Liver (tissue), 9 donors: ENCODE results near the gene DSTN. TPM values are rescaled to one million over a fixed set of nuclear protein-coding genes. Genes with fewer than 3 reads are reported as not detected.

ENCODE experiments used
- DNase-seq: peaks from one replicate; pipeline ENCODE4 v3.0.0-alpha.2; 2017; ENCODE audit warnings: low spot score
- H3K27ac ChIP-seq, 2 donors: one replicate each; pipeline ENCODE4 v1.7.0; 2013; ENCODE audit warnings: inconsistent platforms in 2 of 2, low read length in 2 of 2, control low read depth in 1 of 2, low read depth in 1 of 2, mild to moderate bottlenecking in 1 of 2
- H3K27me3 ChIP-seq, 4 donors: one replicate each; pipeline versions ENCODE4 v1.6.1 to v1.7.0; 2013; ENCODE audit warnings: low read length in 3 of 4, inconsistent platforms in 1 of 4, mild to moderate bottlenecking in 1 of 4, moderate library complexity in 1 of 4; ENCODE audit not compliant: control insufficient read depth in 4 of 4, insufficient read depth in 4 of 4
- H3K36me3 ChIP-seq, 4 donors: one replicate each; pipeline versions ENCODE4 v1.6.1 to v1.7.0; 2013; ENCODE audit warnings: low read length in 3 of 4, mild to moderate bottlenecking in 3 of 4, low read depth in 1 of 4, moderate library complexity in 1 of 4; ENCODE audit not compliant: control insufficient read depth in 4 of 4, insufficient read depth in 3 of 4
- H3K4me1 ChIP-seq, 4 donors: one replicate each; pipeline versions ENCODE4 v1.6.1 to v1.7.0; 2013; ENCODE audit warnings: low read length in 3 of 4, mild to moderate bottlenecking in 3 of 4, moderate library complexity in 1 of 4; ENCODE audit not compliant: control insufficient read depth in 4 of 4, insufficient read depth in 4 of 4
- H3K4me3 ChIP-seq, 3 donors: one replicate each; pipeline versions ENCODE4 v1.6.1 to v1.7.0; 2013; ENCODE audit warnings: low read length in 3 of 3, control low read depth in 1 of 3, low read depth in 1 of 3, mild to moderate bottlenecking in 1 of 3
- H3K9ac ChIP-seq, 2 donors: one replicate each; pipeline ENCODE4 v1.7.0; 2013; ENCODE audit warnings: low read length in 2 of 2, mild to moderate bottlenecking in 2 of 2, moderate library complexity in 2 of 2, control low read depth in 1 of 2, low read depth in 1 of 2
- H3K9me3 ChIP-seq, 4 donors: one replicate each; pipeline versions ENCODE4 v1.6.1 to v1.7.0; 2013; ENCODE audit warnings: low read length in 3 of 4; ENCODE audit not compliant: control insufficient read depth in 4 of 4
- CTCF ChIP-seq: fragments of 150-350 bp; IDR thresholded peaks from 2 replicates; pipeline ENCODE4 v1.5.1; 2017; ENCODE audit warnings: improper control_type of control experiment, low read depth, low read length; ENCODE audit not compliant: missing input control
- FOXA1 ChIP-seq: IDR thresholded peaks from 2 replicates; pipeline ENCODE4 v1.6.1; 2016; ENCODE audit warnings: antibody characterized with exemption
- FOXA2 ChIP-seq: IDR thresholded peaks from 2 replicates; pipeline ENCODE4 v1.6.1; 2016; ENCODE audit warnings: antibody characterized with exemption
- GABPA ChIP-seq, 2 donors: IDR thresholded peaks in 1 of 2; conservative IDR thresholded peaks in 1 of 2; 2 replicates each; pipeline ENCODE4 v1.6.1; 2016; ENCODE audit warnings: antibody characterized with exemption in 2 of 2, mild to moderate bottlenecking in 1 of 2, moderate library complexity in 1 of 2
- HNF4A ChIP-seq, 2 donors: conservative IDR thresholded peaks; 2 replicates each; pipeline ENCODE4 v1.6.1; 2016; ENCODE audit warnings: antibody characterized with exemption in 2 of 2, mild to moderate bottlenecking in 2 of 2
- HNF4G ChIP-seq: IDR thresholded peaks from 2 replicates; pipeline ENCODE4 v1.6.1; 2016; ENCODE audit warnings: antibody characterized with exemption
- JUND ChIP-seq, 2 donors: IDR thresholded peaks; 2 replicates each; pipeline ENCODE4 v1.6.1; 2016; ENCODE audit warnings: antibody characterized with exemption in 2 of 2
- MAX ChIP-seq: IDR thresholded peaks from 2 replicates; pipeline ENCODE4 v1.6.1; 2016; ENCODE audit warnings: antibody characterized with exemption
- NR2F2 ChIP-seq: IDR thresholded peaks from 2 replicates; pipeline ENCODE4 v1.6.1; 2016; ENCODE audit warnings: antibody characterized with exemption
- REST ChIP-seq: IDR thresholded peaks from 2 replicates; pipeline ENCODE4 v1.6.1; 2016; ENCODE audit warnings: antibody characterized with exemption, mild to moderate bottlenecking
- RXRA ChIP-seq, 2 donors: IDR thresholded peaks; 2 replicates each; pipeline ENCODE4 v1.6.1; 2017 to 2018; ENCODE audit warnings: antibody characterized with exemption in 2 of 2, mild to moderate bottlenecking in 1 of 2
- TAF1 ChIP-seq: conservative IDR thresholded peaks from 2 replicates; pipeline ENCODE4 v1.6.1; 2016; ENCODE audit warnings: antibody characterized with exemption, mild to moderate bottlenecking
- YY1 ChIP-seq: IDR thresholded peaks from 2 replicates; pipeline ENCODE4 v1.6.1; 2016; ENCODE audit warnings: antibody characterized with exemption, mild to moderate bottlenecking
- ZBTB33 ChIP-seq: IDR thresholded peaks from 2 replicates; pipeline ENCODE4 v1.6.1; 2016; ENCODE audit warnings: antibody characterized with exemption
- WGBS: extraction: QIAGEN DNeasy Blood & Tissue Kit; methylation state at CpG from one replicate; pipeline ENCODE4 v1.1.7; 2013; 5-methylcytosine and 5-hydroxymethylcytosine counted together
- polyA plus RNA-seq, 2 donors: library from polyadenylated mRNA; stranded (reverse) in 1 of 2; unstranded in 1 of 2; fragments of 200-250 nt in 1 of 2; fragments of >200 nt in 1 of 2; fragmentation: Nextera tagmentation in 1 of 2; extraction: Ambion mirVana in 1 of 2; gene quantifications; one replicate each; pipeline versions ENCODE4 v1.2.1 to v1.2.3, GENCODE V29; 2013 to 2015
- total RNA-seq, 2 donors: library from RNA; depleted of rRNA; stranded (reverse); fragments of >200 nt; gene quantifications; one replicate each; pipeline ENCODE4 v1.2.3, GENCODE V29; 2014
- donor health status: healthy.
- donor health status: healthy.
- donor health status: healthy.
- donor health status: healthy.
- donor health status: healthy.

DSTN gene
- total and polyA plus RNA-seq, 4 donors: 39.9 to 137 (median 108) TPM

GRCh38 chr20:17589161-17589834 lies 19.4 kb downstream of the DSTN start:
- H3K36me3 ChIP-seq: no peaks in the 10 kb centered on the region
- H3K9me3 ChIP-seq: no peaks in the 10 kb centered on the region
- no peak overlapping the region for H3K4me3 ChIP-seq
- no peak overlapping the region for H3K27ac ChIP-seq
- WGBS: 86% methylated on average over 8 of the region's 8 CpGs
- H3K4me1 ChIP-seq: peaks cover 0 to 8% (median 2%) of the 10 kb centered on the region in 4 donors
- DNase-seq: no peak
- no peaks in the 10 kb centered on the region for H3K27me3 ChIP-seq
- TF ChIP-seq FOXA2: no peak
- H3K9ac ChIP-seq: no peak overlapping the region

- Histone ChIP-seq H3K4me3 (no peak overlapping the region), H3K9ac (no peak overlapping the region), H3K4me1 (peaks cover 0 to 8% (median 6%) of the 10 kb centered on the region in 4 donors), H3K27ac (no peak overlapping the region), H3K36me3 (no peaks in the 10 kb centered on the region), H3K27me3 (no peaks in the 10 kb centered on the region), H3K9me3 (no peaks in the 10 kb centered on the region)
- 60% methylated on average over 1 of the region's 1 CpG for WGBS
- no peak for DNase-seq
- TF ChIP-seq CTCF (no peak), REST (no peak), ZBTB33 (no peak), FOXA2 (no peak), FOXA1 (no peak)
Observed at GRCh38 chr20:17590245-17590644, 20.4 kb downstream of the DSTN start.

- Histone ChIP-seq H3K9me3 (no peaks in the 10 kb centered on the region), H3K36me3 (no peaks in the 10 kb centered on the region), H3K27me3 (no peaks in the 10 kb centered on the region), H3K4me3 (no peak overlapping the region), H3K27ac (no peak overlapping the region), H3K4me1 (peaks cover 0 to 8% (median 6%) of the 10 kb centered on the region in 4 donors), H3K9ac (no peak overlapping the region)
- DNase-seq: no peak
- 95% methylated on average over 4 of the region's 4 CpGs for WGBS
- no peak for TF ChIP-seq CTCF
- TF ChIP-seq HNF4G: no peak
- no peak for TF ChIP-seq HNF4A (conservative IDR thresholded peaks at IDR 0.05)
- TF ChIP-seq FOXA2: no peak
- no peak for TF ChIP-seq RXRA (IDR thresholded peaks at IDR 0.05)
- TF ChIP-seq TAF1: no peak
- TF ChIP-seq FOXA1: no peak
- no peak for TF ChIP-seq ZBTB33
- TF ChIP-seq JUND (IDR thresholded peaks at IDR 0.05): no peak
- no peak for TF ChIP-seq NR2F2
- TF ChIP-seq YY1: no peak
- TF ChIP-seq MAX: no peak
- TF ChIP-seq GABPA (IDR thresholded peaks at IDR 0.05 in 1 of 2, conservative IDR thresholded peaks at IDR 0.05 in 1 of 2): no peak
Observed at GRCh38 chr20:17593902-17594301, 24.0 kb downstream of the DSTN start.
